Dedifferentiated amniotic fluid mesenchymal stem cell (primary cell): ENCODE data around the gene LECT2.

Experiments
- DNase-seq: peaks from one replicate; pipeline ENCODE4 v3.0.0-alpha.2; 2016; ENCODE audit errors: extremely low spot score

Gene LECT2

GRCh38 chr5:135937245-135937911, 17.4 kb downstream of the LECT2 start:
- no peak for DNase-seq

DNA sequence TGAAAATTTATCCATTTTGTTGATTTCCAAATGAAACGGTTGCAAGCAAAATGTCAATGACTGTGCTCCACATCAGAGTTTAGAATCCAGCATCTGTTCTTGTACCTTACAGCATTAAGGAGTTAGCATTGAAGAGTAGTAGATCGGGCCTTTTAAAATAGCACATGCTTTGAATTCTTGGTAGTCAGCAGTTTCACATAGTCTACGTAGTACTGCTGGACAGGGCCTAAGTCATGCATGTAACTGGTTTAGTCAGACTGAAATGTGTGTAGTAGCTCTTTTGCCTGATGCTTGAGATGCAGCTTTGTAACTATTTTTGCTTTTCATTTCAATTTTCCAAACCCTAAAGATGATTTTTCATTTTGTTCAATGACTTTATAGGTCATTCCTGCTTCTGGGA, 19.8 kb downstream of the LECT2 start:
- DNase-seq: no peak

DNA sequence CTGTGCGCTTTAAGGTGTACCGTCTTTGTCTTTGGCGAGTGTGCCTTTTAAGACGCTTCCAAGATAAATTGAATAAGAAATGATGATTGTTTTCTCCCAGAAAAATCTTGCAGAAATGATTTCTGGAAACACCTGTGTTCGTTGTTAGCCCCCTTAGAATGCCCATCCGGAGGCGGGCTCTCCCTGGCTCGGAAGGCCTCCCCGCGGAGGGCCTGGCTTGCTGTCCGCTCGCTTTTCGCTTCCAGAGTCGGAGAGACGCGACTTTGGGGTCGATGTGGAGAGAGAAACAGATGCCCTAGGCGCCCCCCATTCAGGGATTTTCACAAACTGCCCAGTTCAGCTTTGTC, 23.9 kb downstream of the LECT2 start:
- no peak for DNase-seq

DNA sequence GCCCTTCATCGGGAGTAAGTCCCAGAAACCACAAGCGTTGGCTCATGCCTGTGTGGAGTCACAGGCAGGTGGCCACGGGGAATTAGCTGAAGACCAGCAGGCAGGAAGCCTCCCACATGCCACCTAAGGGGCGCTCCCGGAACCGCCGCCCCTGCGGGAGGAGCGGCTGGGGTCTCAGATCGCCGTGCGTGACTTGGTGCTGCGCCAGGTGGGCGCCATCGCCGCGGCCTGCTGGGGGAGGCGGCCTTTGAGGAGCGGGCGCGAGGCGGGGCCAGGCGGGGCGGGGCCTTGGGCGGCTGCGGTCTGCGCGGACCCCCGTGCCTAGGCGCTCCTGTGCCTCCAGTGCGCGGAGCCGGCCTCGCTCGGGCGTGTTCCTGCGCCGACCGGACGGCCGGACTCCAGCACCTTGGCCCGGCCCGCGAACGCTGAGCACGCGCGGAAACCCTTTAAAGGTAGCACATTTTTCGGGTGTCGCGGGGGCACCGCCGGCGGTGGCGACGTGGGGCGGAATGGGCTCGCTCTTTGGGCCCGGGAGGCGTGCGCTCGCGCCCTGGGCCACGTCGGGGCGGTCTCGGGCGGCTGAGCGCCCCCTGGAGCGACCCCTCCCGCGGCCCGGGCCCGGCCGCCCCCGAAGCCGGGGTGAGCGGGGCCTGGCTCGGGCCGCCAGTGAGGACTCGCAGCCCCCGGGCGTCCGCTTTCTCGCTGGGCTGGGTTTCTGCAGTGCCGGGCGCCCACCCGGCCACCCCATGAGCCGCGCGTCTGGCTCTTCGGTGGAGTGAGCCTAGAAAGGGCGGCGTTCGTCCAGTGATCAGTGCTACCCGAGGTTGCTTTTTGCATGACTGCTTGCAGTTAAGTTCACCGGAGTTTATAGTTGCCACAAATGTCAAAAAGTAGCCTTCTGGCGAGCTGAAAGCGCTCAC, 24.5 kb downstream of the LECT2 start:
- no peak for DNase-seq

DNA sequence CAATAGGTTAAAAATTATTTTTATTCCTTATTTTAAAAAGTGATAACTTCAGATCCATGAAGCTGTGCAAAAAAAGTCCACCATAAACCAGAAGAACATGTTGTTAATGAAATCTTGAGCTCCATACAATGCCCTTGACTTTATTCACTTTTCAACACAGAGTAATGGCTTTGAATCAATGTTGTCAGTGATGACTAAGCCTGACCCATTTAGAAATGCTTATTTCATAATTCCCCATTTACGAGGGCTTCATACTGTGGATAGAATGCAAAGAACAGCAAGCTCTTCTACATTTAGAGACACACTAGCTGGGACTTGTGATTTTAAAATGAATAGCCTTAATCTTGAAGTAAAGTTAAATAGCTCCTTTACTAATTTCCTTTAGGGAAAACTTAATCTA, 33.4 kb downstream of the LECT2 start:
- DNase-seq: no peak

DNA sequence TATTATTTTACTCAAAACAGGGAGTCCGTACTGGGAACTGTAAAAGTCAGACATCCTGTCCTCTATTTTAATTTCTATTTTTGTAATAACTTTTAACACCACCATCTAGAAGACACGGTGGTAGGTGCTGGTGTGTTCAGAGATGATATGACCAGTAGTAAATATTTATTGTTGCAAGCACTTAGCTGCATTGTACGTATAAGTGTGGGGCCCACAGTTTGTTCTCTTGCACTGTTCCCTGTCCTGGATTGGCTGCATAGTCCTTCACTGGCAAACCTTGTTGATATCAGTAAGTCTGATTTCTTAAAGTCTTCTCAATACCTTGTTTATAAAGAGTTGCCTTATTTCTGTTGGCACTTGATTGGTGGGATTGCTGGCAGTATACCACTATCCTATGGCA, 34.6 kb downstream of the LECT2 start:
- DNase-seq: no peak

- DNase-seq: no peak
These were observed 38.0 kb downstream of the LECT2 start for GRCh38 chr5:135916638-135917263.

DNA sequence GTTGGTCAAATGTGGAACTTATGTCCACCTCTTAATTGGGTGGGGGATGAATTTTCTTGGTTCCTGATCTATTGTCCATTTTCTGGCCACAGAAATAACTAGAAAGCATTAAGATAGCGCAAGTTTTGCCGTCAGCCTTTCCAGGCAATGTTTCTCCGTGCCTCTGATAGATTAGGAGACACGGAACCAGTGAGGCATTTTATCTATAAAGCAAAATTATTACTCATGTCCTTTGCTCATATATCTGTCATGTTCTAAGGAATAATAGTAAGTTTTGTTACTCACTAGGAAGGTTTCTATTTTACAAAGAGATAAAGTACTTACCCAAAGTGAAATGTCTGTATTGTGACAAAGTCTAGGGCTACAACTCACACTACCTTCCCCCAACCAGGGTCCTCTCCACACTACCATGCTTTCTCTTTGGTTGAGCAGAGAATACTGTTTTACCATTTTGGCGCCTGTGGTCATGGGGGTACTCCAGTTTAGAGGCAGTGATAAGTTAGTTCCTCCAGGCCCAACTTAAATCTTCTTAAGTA, 39.2 kb downstream of the LECT2 start:
- DNase-seq: no peak

DNA sequence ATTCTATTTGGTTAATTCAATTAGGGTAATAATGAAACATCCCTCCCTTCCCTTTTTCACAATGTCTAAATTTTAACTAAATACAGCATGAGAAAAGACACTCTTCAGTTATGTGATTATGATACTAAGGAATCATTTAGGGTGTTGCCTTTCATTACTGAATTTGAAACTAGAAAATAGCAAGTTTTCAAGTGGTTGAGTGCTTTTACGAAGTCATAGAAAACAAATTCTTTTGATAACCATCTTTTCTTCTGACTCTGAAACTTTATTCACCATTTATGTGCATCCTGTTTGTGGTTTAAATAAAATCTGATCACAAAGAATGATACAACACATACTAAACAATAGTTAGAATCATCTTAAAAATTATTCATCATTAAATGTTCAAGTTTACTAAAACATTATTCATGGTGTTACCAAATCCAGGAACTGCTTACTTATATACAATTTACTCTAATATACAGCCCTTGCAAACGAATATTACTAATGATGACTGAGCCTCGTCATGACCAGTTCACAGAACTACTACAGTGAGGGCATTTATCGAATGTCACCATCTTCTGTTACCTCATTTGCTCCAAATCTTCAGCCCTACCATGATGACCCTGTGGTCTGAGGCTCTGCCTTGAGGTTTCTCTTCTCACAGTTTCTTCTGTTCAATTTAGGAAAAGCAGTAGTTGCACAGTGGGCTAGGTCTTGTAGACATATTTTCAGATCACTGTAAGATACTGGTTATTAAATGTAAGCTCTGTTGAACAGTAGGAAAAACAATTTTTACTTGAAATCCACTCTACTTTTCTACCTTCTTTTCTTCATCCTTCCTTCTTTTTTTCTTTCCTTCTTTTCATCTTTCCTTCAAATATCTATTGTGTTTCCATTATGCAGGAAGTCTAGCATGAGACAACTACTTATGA, 40.8 kb downstream of the LECT2 start:
- no peak for DNase-seq

DNA sequence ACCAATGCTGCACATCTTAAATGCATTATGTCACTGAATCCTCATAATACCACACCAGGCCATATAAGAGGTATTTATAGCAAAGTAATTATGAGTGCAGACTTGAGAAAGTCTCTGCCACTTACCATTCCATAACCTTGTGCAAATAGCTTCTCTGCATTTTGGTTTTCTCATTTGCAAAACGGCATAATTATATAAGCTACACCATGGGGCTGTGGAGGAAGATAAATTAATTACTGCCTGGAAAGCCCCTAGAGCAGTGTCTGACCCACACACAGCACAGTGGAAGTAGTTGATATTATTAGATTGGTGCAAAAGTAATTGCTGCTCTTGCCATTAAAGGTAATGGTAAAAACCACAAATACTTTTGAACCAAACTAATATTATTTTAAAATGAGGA, 49.6 kb downstream of the LECT2 start:
- DNase-seq: no peak

DNA sequence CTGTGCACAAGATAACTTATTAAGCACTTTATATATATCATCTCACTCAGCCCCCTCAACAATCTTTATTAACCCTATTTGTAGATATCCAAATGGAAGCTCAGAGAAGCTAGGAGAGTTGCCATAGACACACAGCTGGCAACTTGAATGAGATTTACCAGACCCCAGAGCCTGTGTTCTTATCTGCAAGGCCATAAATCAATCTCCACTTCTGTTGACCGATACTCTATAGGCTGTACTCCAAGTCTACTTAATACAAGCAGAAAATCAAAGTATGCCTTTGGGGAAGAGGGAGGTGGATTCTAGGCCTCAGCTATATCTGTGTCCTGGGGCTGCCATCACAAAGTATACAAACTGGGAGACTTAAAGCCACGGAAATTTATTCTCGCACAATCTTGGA, 53.1 kb downstream of the LECT2 start:
- no peak for DNase-seq

- no peak for DNase-seq
These were observed 54.5 kb downstream of the LECT2 start for GRCh38 chr5:135900276-135900675.

DNA sequence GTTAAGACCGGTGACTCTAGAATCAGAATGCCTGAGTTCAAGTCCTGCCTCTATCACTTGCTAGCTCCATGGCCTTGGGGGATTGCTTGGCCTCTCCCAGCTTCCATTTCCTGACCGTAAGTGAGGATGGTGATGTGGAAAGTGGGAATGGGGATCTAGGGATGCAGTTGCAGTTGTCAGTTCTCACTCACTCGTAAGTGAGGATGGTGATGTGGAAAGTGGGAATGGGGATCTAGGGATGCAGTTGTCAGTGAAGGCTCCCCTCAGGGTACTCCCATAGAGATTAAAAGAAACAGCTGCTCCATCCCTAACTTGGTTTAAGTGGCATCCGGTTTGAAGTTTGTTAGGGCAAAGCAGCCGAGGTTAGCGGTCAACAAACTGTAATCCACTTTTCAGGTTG, 56.1 kb downstream of the LECT2 start:
- no peak for DNase-seq
